Cardiac muscle cell (in vitro differentiated cells and primary cell): ENCODE results near the gene BANK1. TPM values are rescaled to one million over a fixed set of nuclear protein-coding genes. Genes with fewer than 3 reads are reported as not detected.

Source experiments
- DNase-seq, 2 donors: peaks; one replicate each; pipeline versions ENCODE4 v3.0.0 to v3.0.0-alpha.2; 2010 to 2017; ENCODE audit warnings: low read depth in 1 of 2, low spot score in 1 of 2
- H3K27ac ChIP-seq: fragments of 200-600 bp; sonication (generic); 2 replicates; pipeline ENCODE4 v1.5.1; 2016
- H3K27me3 ChIP-seq: fragments of 200-600 bp; sonication (generic); 2 replicates; pipeline ENCODE4 v1.6.0; 2016; ENCODE audit warnings: control low read depth
- H3K36me3 ChIP-seq: fragments of 200-600 bp; sonication (generic); 2 replicates; pipeline ENCODE4 v1.5.1; 2016; ENCODE audit warnings: control low read depth
- H3K4me1 ChIP-seq: fragments of 200-600 bp; sonication (generic); 2 replicates; pipeline ENCODE4 v1.8.1; 2017; ENCODE audit warnings: low read depth, mild to moderate bottlenecking, mixed run types
- H3K4me3 ChIP-seq: fragments of 200-600 bp; sonication (generic); 2 replicates; pipeline ENCODE4 v1.5.1; 2016; ENCODE audit warnings: mild to moderate bottlenecking
- H3K9me3 ChIP-seq: fragments of 200-600 bp; sonication (generic); 2 replicates; pipeline ENCODE4 v1.5.1; 2017; ENCODE audit warnings: low read depth, mild to moderate bottlenecking, control low read depth
- CTCF ChIP-seq: IDR thresholded peaks from 2 replicates; pipeline ENCODE4 v1.5.1; 2012; ENCODE audit warnings: low read depth, mild to moderate bottlenecking, low read length
- polyA plus RNA-seq: library from polyadenylated mRNA; unstranded; fragments of >200 nt; fragmentation: Nextera tagmentation; extraction: Ambion mirVana; gene quantifications from 2 replicates; pipeline ENCODE4 v1.2.1, GENCODE V29; 2016
- total RNA-seq: library from RNA; depleted of rRNA; stranded (reverse); fragments of >200 nt; gene quantifications from 2 replicates; pipeline ENCODE4 v1.2.3, GENCODE V29; 2016

The BANK1 gene
- total and polyA plus RNA-seq, 2 experiments from 2014 or later: 0.27 to 0.46 TPM

- no peak for DNase-seq
- Histone ChIP-seq H3K4me1 (no peaks in the 10 kb centered on the region), H3K4me3 (no peak overlapping the region), H3K27ac (no peak overlapping the region), H3K9me3 (no peaks in the 10 kb centered on the region), H3K27me3 (no peaks in the 10 kb centered on the region), H3K36me3 (no peaks in the 10 kb centered on the region)
- TF ChIP-seq CTCF: no peak
Measured at GRCh38 chr4:101933855-101934254, 143.3 kb downstream of the BANK1 start.

- Histone ChIP-seq H3K36me3 (no peaks in the 10 kb centered on the region), H3K27ac (no peak overlapping the region), H3K9me3 (no peaks in the 10 kb centered on the region), H3K27me3 (no peaks in the 10 kb centered on the region), H3K4me3 (no peak overlapping the region), H3K4me1 (no peaks in the 10 kb centered on the region)
- TF ChIP-seq CTCF: no peak
- no peak for DNase-seq
Measured at GRCh38 chr4:101938836-101939235, 148.3 kb downstream of the BANK1 start.

- no peak overlapping the region for H3K27ac ChIP-seq
- no peak for DNase-seq
Measured at GRCh38 chr4:101941816-101942358, 151.4 kb downstream of the BANK1 start.

GRCh38 chr4:101942891-101943290, 152.4 kb downstream of the BANK1 start:
- DNase-seq: no peak
- Histone ChIP-seq H3K4me1 (peaks cover 3% of the 10 kb centered on the region), H3K36me3 (no peaks in the 10 kb centered on the region), H3K27me3 (no peaks in the 10 kb centered on the region), H3K4me3 (no peak overlapping the region), H3K27ac (no peak overlapping the region), H3K9me3 (no peaks in the 10 kb centered on the region)
- TF ChIP-seq CTCF: no peak

More at GRCh38 chr4:101941816-101942358, 151.4 kb downstream of the BANK1 start:
- Histone ChIP-seq H3K36me3 (no peaks in the 10 kb centered on the region), H3K27me3 (no peaks in the 10 kb centered on the region), H3K4me3 (no peak overlapping the region), H3K9me3 (no peaks in the 10 kb centered on the region), H3K4me1 (peaks cover 3% of the 10 kb centered on the region)
- TF ChIP-seq CTCF: no peak

- no peak for DNase-seq
- TF ChIP-seq CTCF: no peak
- no peaks in the 10 kb centered on the region for H3K27me3 ChIP-seq
- H3K4me3 ChIP-seq: no peak overlapping the region
- peaks cover 3% of the 10 kb centered on the region for H3K4me1 ChIP-seq
- H3K9me3 ChIP-seq: no peaks in the 10 kb centered on the region
- no peaks in the 10 kb centered on the region for H3K36me3 ChIP-seq
- H3K27ac ChIP-seq: no peak overlapping the region
Measured at GRCh38 chr4:101944649-101945048, 154.1 kb downstream of the BANK1 start.
